Muscle layer of colon (tissue), 2 donors: ENCODE results near the gene CHGA.

Experiments used
- H3K27ac ChIP-seq: one replicate; pipeline ENCODE4 v1.7.0; 2013; ENCODE audit warnings: low read depth, mild to moderate bottlenecking, low read length, moderate library complexity
- H3K27me3 ChIP-seq, 2 donors: one replicate each; pipeline ENCODE4 v1.7.0; 2013; ENCODE audit warnings: low read length in 2 of 2, mild to moderate bottlenecking in 2 of 2; ENCODE audit not compliant: insufficient read depth in 2 of 2, control insufficient read depth in 1 of 2
- H3K36me3 ChIP-seq: one replicate; pipeline ENCODE4 v1.7.0; 2013; ENCODE audit warnings: mild to moderate bottlenecking, low read length; ENCODE audit not compliant: insufficient read depth
- H3K4me1 ChIP-seq: one replicate; pipeline ENCODE4 v1.7.0; 2013; ENCODE audit warnings: mild to moderate bottlenecking, low read length; ENCODE audit not compliant: insufficient read depth
- H3K4me3 ChIP-seq, 2 donors: one replicate each; pipeline ENCODE4 v1.7.0; 2013; ENCODE audit warnings: low read length in 2 of 2, low read depth in 1 of 2, mild to moderate bottlenecking in 1 of 2, moderate library complexity in 1 of 2
- H3K9ac ChIP-seq: one replicate; pipeline ENCODE4 v1.7.0; 2013; ENCODE audit warnings: low read length
- H3K9me3 ChIP-seq: one replicate; pipeline ENCODE4 v1.7.0; 2013; ENCODE audit warnings: mild to moderate bottlenecking, low read length
- donor health status: abdominal sarcoma.
- donor health status: Adenocarcinoma of cecum.

The CHGA gene

DNA sequence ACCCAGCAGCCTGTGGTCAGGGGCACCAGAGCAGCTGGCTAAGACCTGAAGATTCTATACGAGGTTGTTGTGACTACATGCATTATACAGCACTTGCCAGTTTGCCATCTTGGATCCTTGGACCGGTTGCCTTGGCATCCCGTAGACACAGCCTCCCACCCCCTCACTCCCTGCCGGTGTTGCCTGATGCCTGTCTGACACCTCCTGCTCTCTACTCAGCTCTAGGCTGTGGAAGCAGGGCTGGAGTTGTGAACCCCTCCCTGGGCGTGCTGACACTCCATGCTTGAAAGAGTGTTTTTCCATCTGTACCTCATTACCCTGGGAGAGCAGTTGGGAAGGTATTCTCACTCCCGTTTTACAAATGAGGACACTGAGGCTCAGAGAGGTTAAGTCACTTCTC, 2.5 kb downstream of the CHGA start:
- Histone ChIP-seq H3K9ac (no peak overlapping the region), H3K27me3 (peaks cover 7 to 17% of the 10 kb centered on the region in 2 donors), H3K9me3 (no peaks in the 10 kb centered on the region), H3K4me1 (no peaks in the 10 kb centered on the region), H3K36me3 (no peaks in the 10 kb centered on the region), H3K4me3 (no peak overlapping the region), H3K27ac (no peak overlapping the region)

DNA sequence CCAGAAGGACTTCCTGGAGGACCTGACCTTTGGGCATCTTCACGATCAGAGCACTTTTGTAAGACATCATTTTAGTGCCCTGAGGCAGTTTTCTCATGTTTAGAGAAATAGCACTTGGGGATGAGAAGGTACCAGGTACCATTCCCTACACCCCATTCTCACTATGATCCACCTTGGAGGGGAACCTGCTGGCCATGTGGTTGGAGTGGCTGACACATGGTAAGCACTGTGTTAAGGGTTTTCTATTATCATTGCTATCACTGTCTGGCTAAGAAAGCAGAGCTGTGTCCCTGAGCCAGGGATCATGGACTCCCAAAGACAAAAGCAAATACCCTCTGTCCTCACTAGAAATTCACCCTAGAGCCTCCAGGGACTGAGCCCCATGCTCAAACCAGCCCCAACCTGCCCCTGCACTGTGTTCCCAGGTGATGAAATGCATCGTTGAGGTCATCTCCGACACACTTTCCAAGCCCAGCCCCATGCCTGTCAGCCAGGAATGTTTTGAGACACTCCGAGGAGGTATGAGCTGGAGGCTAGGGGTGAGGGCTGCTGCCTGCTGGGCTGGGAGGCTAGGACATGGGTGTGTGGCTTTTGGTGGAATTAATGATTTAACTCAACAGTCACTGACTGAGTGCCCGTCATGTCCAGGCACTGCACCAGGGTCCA, 3.4 kb downstream of the CHGA start:
- peaks cover 7 to 17% of the 10 kb centered on the region in 2 donors for H3K27me3 ChIP-seq
- no peaks in the 10 kb centered on the region for H3K9me3 ChIP-seq
- no peak overlapping the region for H3K9ac ChIP-seq
- no peak overlapping the region for H3K4me3 ChIP-seq
- no peak overlapping the region for H3K27ac ChIP-seq
- no peaks in the 10 kb centered on the region for H3K36me3 ChIP-seq
- no peaks in the 10 kb centered on the region for H3K4me1 ChIP-seq

DNA sequence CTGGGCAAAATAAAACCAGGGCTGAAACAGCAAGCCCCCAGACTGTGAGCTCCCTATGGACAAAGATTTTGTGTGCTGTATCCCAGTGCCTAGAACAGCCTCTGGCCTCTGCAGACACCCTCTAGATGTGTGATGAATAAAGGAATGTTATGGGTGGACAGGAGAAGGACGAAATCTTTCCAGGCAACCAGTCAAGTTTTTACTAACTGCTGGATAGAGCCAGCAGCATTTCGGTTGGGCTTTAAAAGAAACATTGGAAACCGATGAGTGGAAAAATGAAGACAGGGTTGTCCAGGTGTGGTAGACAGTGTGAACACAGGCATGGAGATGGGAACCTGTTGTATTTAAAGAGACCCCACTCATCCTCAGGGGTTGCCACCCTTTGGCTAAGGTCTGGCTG, 4.0 kb downstream of the CHGA start:
- Histone ChIP-seq H3K4me3 (no peak overlapping the region), H3K27me3 (peaks cover 7 to 15% of the 10 kb centered on the region in 2 donors), H3K9me3 (no peaks in the 10 kb centered on the region), H3K36me3 (no peaks in the 10 kb centered on the region), H3K4me1 (no peaks in the 10 kb centered on the region), H3K9ac (no peak overlapping the region), H3K27ac (no peak overlapping the region)

DNA sequence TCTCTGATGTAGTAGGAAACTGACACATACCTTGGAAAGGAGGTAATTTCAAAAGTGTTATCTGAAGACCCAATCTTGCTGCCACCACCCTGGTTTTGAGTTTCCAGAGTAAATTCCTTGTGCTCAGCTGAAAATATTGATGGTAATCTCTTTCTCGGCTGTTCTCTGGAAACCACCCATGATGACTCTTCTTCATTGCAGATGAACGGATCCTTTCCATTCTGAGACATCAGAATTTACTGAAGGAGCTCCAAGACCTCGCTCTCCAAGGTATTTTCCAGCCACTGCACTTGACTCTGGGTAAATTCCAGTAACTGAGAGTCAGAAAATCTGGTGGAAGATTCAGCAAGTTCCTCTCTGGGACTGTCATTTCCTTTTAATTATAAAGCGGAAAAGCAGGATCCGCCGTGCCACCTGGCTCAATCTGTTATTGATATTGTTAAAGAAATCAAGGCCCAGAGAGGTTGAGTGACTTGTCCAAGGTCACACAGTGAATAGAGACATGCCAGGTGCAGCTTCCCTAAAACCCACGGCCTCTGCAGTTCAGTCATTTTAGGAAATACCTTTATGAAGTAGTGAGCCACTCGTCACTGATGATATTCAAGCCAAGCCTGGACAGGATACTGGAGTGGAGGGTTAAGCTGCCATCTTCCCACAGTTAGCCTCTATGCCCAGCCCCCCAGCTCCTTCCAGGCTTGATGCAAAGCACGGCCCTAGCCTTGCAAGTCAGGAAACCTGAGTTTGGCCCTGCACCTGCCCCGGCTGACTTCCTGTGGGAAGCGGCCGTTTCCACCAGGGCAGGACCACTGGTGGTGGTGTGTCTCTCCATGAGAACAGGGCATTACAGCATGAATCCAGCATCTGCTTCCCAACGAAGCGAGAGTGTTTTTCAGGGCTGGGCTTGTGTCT, 4.7 kb downstream of the CHGA start:
- H3K4me3 ChIP-seq, result no peak overlapping the region
- no peak overlapping the region for H3K27ac ChIP-seq
- H3K9me3 ChIP-seq, result no peaks in the 10 kb centered on the region
- H3K36me3 ChIP-seq, result no peaks in the 10 kb centered on the region
- H3K27me3 ChIP-seq, result peaks cover under 1 to 8% of the 10 kb centered on the region in 2 donors
- no peak overlapping the region for H3K9ac ChIP-seq
- no peaks in the 10 kb centered on the region for H3K4me1 ChIP-seq

DNA sequence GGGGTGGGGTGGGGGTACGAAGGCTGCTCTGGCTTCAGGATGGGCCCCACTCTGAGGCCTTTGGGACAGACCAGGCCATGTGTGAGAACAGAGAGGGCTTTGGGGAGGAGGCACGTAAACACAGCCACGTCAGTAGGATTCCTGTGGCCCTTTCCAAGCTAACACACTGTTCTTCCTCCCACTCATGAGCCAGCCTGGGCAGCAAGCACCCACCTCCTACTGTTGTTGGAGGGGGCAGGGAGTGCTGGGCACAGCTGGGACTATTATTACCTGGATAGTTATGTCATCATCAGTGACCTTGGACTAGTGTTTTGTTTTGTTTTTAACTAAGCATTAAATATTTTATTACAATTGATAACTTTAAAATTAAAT, 5.3 kb downstream of the CHGA start:
- Histone ChIP-seq H3K9ac (no peak overlapping the region), H3K27ac (no peak overlapping the region), H3K4me1 (no peaks in the 10 kb centered on the region)

DNA sequence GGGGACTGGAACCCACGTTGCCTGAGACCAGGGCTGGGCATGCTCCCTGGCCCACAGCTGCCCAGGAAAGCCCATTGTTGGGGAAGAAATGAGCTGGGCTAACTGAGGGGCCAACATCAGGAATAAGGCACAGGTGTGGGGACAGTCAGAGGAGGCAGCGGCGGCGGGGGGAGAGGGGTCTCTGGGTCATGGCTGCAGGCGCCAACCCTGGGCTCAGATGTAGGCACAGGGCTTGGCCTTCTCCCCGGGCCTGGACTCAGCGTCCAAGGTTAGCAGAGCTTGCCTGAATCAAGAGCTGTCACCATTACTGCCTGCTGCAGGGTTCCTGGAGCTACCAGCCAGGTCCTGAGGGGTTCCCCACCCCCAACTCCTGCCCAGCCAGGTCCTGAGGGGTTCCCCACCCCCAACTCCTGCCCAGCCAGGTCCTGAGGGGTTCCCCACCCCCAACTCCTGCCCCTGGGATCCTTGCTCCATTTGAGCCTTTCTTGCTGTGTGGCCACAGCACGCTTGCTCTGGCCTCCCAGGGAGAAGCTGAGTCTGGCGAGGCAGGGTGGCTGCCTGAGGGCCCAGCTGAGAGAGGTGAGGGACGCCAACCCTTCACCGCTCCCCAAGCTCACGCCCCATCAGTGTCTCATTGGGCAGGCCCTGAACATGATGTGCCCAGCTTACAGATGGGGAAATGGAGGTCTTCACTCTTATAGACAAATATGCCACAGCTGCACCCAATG, 6.2 kb downstream of the CHGA start:
- no peak overlapping the region for H3K4me3 ChIP-seq

More for the DNA sequence above, 5.3 kb downstream of the CHGA start:
- no peaks in the 10 kb centered on the region for H3K36me3 ChIP-seq
- no peak overlapping the region for H3K4me3 ChIP-seq
- H3K9me3 ChIP-seq, result no peaks in the 10 kb centered on the region
- peaks cover 0 to 5% of the 10 kb centered on the region in 2 donors for H3K27me3 ChIP-seq

DNA sequence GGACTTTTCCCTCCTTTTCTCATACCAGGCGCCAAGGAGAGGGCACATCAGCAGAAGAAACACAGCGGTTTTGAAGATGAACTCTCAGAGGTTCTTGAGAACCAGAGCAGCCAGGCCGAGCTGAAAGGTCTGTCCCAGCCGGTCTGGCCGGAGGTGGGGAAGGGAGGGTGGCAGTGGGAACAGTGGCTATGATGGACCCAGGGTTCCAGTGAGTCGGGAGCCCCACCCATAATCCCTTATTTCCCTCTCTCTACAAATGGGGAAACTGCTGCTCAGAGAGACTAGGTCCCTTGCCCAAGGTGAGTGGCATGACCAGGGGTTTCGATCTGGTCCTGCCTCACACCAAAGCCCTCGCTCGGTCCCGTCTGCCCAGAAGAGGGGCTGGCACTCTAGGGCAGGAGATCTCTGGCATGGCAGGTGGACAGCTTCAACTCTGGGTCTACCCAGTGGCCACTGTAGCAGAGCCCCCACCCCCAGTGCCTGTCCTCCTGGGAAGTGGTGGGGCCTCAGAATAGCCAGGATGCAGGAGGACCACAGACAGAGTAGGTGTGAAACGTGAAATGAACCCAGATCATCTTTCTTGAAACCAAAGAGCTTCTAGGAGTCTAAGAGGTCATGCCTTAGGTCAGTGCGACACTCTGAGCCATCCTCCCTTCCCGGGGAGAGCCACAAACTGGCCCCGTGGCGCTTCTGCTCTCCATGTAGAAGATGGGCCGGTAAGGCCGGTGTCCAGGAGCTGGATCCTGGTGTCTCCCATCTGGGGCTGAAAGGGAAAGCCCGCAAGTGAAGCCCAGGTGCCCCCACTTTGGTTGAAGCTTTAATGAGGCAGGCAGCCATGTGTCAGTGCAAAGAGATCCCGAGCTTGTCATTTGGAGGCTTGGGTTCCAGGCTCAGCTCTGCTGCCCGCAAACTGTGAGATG, 7.0 kb downstream of the CHGA start:
- no peak overlapping the region for H3K27ac ChIP-seq

More for the DNA sequence above, 6.2 kb downstream of the CHGA start:
- no peaks in the 10 kb centered on the region for H3K36me3 ChIP-seq
- H3K4me1 ChIP-seq, result no peaks in the 10 kb centered on the region
- H3K9ac ChIP-seq, result no peak overlapping the region
- no peaks in the 10 kb centered on the region for H3K27me3 ChIP-seq
- no peaks in the 10 kb centered on the region for H3K9me3 ChIP-seq
- H3K27ac ChIP-seq, result no peak overlapping the region

DNA sequence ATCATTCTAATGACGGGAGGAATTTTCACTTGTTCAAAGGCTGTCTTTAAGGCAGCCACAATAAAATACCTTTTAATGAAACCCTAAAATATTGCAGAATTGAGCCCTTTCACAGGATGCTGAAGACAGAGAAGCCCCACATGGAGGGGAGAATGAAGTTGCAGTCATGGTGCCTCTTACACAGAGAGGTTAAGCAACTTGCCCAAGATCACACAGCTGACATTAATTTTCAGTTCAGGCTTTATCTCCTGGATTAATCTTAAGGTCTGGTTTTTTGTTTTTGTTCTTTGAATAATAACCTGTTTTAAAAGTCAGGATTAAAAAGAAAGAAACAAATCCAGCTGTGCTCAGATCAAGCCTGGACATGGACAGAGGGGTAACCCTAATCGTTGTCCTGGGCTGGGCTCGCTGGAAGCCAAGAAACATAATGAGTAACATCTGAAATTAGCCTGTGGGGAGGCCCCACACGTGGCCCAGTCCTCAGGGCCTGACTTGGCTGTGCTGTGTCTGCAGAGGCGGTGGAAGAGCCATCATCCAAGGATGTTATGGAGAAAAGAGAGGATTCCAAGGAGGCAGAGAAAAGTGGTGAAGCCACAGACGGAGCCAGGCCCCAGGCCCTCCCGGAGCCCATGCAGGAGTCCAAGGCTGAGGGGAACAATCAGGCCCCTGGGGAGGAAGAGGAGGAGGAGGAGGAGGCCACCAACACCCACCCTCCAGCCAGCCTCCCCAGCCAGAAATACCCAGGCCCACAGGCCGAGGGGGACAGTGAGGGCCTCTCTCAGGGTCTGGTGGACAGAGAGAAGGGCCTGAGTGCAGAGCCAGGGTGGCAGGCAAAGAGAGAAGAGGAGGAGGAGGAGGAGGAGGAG, 8.0 kb downstream of the CHGA start:
- H3K4me1 ChIP-seq, result no peaks in the 10 kb centered on the region
- H3K4me3 ChIP-seq, result no peak overlapping the region
- H3K9ac ChIP-seq, result no peak overlapping the region
- no peaks in the 10 kb centered on the region for H3K36me3 ChIP-seq
- no peaks in the 10 kb centered on the region for H3K9me3 ChIP-seq
- H3K27me3 ChIP-seq, result no peaks in the 10 kb centered on the region
- H3K27ac ChIP-seq, result no peak overlapping the region

More for the DNA sequence above, 7.0 kb downstream of the CHGA start:
- no peak overlapping the region for H3K9ac ChIP-seq
- H3K36me3 ChIP-seq, result no peaks in the 10 kb centered on the region
- H3K9me3 ChIP-seq, result no peaks in the 10 kb centered on the region
- no peaks in the 10 kb centered on the region for H3K27me3 ChIP-seq
- no peaks in the 10 kb centered on the region for H3K4me1 ChIP-seq
- no peak overlapping the region for H3K4me3 ChIP-seq

DNA sequence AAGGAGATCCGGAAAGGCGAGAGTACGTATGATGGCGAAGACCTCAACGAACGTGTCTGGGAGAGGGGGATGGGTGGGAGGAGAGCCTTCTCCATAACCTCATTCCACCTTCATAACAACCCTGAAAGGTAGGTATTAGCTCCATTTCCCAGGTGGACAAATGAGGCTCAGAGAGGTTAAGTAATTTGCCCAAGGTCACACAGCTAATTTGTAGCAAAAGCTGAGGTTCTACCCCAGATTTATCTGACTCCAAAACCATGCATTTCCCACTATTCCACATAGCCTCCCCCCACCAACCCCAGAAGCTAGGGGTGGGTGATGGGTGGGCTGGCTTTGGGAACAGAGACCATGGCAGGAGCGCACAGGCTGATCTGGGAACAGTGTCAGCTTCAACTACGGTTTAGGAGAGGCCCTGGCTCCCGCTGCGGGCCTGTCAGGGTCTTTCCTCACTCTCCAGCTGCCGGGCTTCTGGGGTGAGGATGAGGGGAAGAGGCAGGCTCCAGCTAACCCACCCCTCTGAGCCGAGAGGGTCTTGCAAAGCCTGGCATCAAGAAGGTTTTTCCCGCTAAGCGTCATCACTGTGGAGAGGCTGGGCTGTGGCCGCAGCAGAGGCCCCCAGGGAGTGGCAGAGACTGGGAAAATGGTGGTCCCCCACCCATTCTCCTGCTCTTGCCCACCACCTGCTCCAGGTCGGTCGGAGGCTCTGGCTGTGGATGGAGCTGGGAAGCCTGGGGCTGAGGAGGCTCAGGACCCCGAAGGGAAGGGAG, 8.9 kb downstream of the CHGA start:
- no peaks in the 10 kb centered on the region for H3K27me3 ChIP-seq
- no peak overlapping the region for H3K27ac ChIP-seq
- no peaks in the 10 kb centered on the region for H3K9me3 ChIP-seq
- no peaks in the 10 kb centered on the region for H3K36me3 ChIP-seq
- no peak overlapping the region for H3K4me3 ChIP-seq
- no peaks in the 10 kb centered on the region for H3K4me1 ChIP-seq
- no peak overlapping the region for H3K9ac ChIP-seq
